Activated CD4-positive, alpha-beta memory T cell treated with anti-CD3 and anti-CD28 coated beads, Interleukin-2, amount 10 ng/mL, durations not matched to agents 7 days and 5 days (primary cell): ENCODE measurements around the gene WASF2. TPM values are rescaled to one million over a fixed set of nuclear protein-coding genes. Genes with fewer than 3 reads are reported as not detected.
"Not testable (repeated sequence)": the region's sequence is repeated elsewhere in the genome, so short reads cannot be mapped to it uniquely, and the experiment has no call there.

ENCODE experiments used
- CTCF ChIA-PET: fragments of 350-600 bp; sonication (Branson Sonifier 250); formaldehyde crosslinking; loops from one replicate; lab custom pipeline; 2021; ENCODE audit warnings: antibody characterized with exemption, inconsistent platforms; lab: Charles Lee
- POLR2A ChIA-PET: fragments of 350-600 bp; sonication (Branson Sonifier 250); formaldehyde crosslinking; loops from one replicate; lab custom pipeline; 2021; ENCODE audit warnings: antibody characterized with exemption; lab: Charles Lee
- DNase-seq: peaks from one replicate; pipeline ENCODE4 v3.0.0-alpha.2; 2020
- H3K27ac Mint-ChIP-seq: one replicate; pipeline ENCODE4 v1.8.0; 2021; ENCODE audit warnings: mild to moderate bottlenecking, mixed read lengths
- H3K27me3 Mint-ChIP-seq: one replicate; pipeline ENCODE4 v1.8.0; 2021; ENCODE audit warnings: mixed read lengths
- H3K36me3 Mint-ChIP-seq: one replicate; pipeline ENCODE4 v1.8.0; 2021; ENCODE audit warnings: low read depth, mixed read lengths
- H3K4me1 Mint-ChIP-seq: one replicate; pipeline ENCODE4 v1.8.0; 2021; ENCODE audit warnings: mixed read lengths
- H3K4me3 Mint-ChIP-seq: one replicate; pipeline ENCODE4 v1.8.0; 2021; ENCODE audit warnings: mild to moderate bottlenecking, mixed read lengths
- H3K9me3 Mint-ChIP-seq: one replicate; pipeline ENCODE4 v1.8.0; 2021; ENCODE audit warnings: mixed read lengths
- total RNA-seq, 2 experiments: library from RNA; stranded (reverse); gene quantifications; one replicate each; pipeline ENCODE4 v1.2.3, GENCODE V29; 2021

The WASF2 gene
- total RNA-seq, 2 experiments from 2014 or later, result 150 TPM

DNA sequence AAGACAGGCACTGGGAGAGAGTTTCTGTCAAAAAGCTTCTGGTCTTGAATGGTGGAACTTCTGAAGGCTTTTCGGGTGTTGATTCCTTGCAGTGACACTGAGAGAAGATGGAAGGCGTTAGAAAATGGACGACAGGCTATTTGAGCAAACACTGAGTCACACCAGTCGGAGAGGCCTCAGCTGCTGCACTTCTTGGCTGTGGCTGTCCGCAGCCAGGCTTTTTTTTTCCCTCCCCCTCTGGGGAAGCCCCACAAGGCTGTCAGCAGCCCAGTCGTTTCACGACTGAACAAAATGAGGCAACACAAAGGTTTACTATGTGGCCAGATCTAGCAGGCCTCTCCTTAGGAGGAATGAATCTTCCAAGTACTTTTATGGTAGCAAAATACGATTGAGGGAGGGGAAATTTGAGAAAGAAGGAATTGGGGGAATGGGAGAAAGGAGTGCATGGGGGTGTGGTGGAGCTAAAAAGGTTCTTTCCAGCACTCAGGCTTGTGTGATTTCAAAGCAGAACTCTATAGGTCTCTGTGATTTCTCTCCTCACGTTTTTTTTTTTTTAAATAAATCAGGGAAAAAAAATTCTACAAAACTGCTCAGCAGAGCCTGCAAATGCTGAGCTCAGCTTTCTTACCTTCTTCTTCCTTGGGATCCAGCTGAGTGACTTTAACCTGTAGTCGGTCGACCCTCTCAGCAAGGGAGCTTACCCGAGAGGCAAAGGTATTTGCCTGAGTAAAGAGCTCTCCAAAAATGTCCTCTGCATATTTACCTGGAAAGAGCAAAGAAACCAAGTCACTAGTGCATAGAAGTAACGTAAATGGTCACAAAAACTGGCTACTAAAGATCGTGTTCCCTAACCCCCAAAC lies 71.4 kb downstream of the WASF2 start:
- POLR2A ChIA-PET, result interaction anchor here (0.7 to 1.5 kb wide), 6 partner anchors 13 to 244 kb away, joined by 3 to 5 read pairs (median 3); partner anchors contain the start of gene WASF2
- peak; percentile 74 for DNase-seq
- CTCF ChIA-PET, result interaction anchor here (1.0 to 12.7 kb wide), 7 partner anchors 10 to 244 kb away, joined by 3 to 89 read pairs (median 7); partner anchors contain the start of gene AHDC1
- Mint-ChIP-seq H3K4me1 (peaks cover 55% of the 10 kb centered on the region), H3K27me3 (no peaks in the 10 kb centered on the region), H3K27ac (peak overlapping the region; percentile 81), H3K4me3 (no peak overlapping the region), H3K36me3 (peaks cover 55% of the 10 kb centered on the region), H3K9me3 (no peaks in the 10 kb centered on the region)

GRCh38 chr1:27417713-27418112 lies 72.3 kb downstream of the WASF2 start:
- Mint-ChIP-seq H3K27ac (peak overlapping the region; percentile 81), H3K27me3 (no peaks in the 10 kb centered on the region), H3K4me3 (no peak overlapping the region), H3K4me1 (peaks cover 52% of the 10 kb centered on the region), H3K9me3 (no peaks in the 10 kb centered on the region), H3K36me3 (peaks cover 63% of the 10 kb centered on the region)
- CTCF ChIA-PET, result interaction anchor here (1.0 to 12.7 kb wide), 10 partner anchors 11 to 245 kb away, joined by 3 to 89 read pairs (median 12); partner anchors contain the start of genes AHDC1 and WASF2
- no peak for DNase-seq
- POLR2A ChIA-PET, result interaction anchor here (0.7 to 1.5 kb wide), 6 partner anchors 10 to 245 kb away, joined by 3 to 5 read pairs (median 3); partner anchors contain the start of gene WASF2

DNA sequence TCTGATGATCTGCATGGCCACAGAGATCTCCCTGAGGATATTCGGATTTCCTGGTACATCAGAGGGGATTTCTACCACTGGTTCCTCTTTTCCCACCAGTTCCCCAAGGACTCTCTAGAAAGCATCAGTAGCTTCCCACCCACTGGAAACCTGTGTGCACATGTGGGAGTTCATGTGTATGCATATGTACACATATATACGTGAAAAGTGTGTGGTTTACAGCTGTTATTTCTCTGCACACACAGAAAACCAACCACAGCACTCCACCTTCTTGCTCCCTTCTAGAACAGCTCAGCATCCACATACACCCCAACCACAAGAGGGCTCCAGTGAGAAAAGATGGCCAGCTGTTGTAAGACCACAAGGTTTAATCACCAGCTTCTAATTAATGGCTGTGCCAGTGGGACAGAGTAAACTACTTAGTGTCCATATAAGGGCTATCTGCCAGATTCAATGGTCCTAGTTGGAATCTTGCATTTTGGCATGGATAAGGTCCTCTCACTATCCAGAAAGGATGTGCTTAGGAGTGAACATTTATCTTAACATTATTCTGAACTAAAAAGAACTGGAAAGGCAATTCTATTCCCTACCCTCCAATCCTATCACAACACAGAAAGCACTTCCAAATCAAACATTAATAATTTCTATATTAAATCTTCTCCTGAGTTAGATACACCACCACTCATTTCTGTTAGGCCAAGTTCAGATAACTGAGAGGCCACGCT lies 73.4 kb downstream of the WASF2 start:
- Mint-ChIP-seq H3K27me3 (no peaks in the 10 kb centered on the region), H3K4me3 (no peak overlapping the region), H3K4me1 (peaks cover 43% of the 10 kb centered on the region), H3K36me3 (peaks cover 71% of the 10 kb centered on the region), H3K9me3 (no peaks in the 10 kb centered on the region), H3K27ac (peak overlapping the region; percentile 25)
- CTCF ChIA-PET, result interaction anchor here (0.6 to 12.7 kb wide), 30 partner anchors 8 to 498 kb away, joined by 3 to 89 read pairs (median 6); partner anchors contain the start of genes AHDC1, MAP3K6 and WASF2
- POLR2A ChIA-PET, result interaction anchor here (0.9 to 2.8 kb wide), 6 partner anchors 14 to 246 kb away, joined by 3 to 19 read pairs (median 5); partner anchors contain the start of genes AHDC1 and WASF2
- peak; percentile 63 for DNase-seq

- ChIA-PET POLR2A (interaction anchor here (1.4 to 2.8 kb wide), 2 partner anchors 35 to 75 kb away, joined by 3 to 19 read pairs; partner anchors contain the start of gene WASF2), CTCF (interaction anchor here (0.6 to 12.7 kb wide), 7 partner anchors 13 to 348 kb away, joined by 3 to 89 read pairs (median 4); partner anchors contain the start of gene AHDC1)
- Mint-ChIP-seq H3K4me1 (peaks cover 33% of the 10 kb centered on the region), H3K9me3 (no peaks in the 10 kb centered on the region), H3K27ac (no peak overlapping the region), H3K36me3 (peaks cover 92% of the 10 kb centered on the region), H3K27me3 (no peaks in the 10 kb centered on the region), H3K4me3 (no peak overlapping the region)
- no peak for DNase-seq
Measured at GRCh38 chr1:27414091-27414490, 75.9 kb downstream of the WASF2 start.

DNA sequence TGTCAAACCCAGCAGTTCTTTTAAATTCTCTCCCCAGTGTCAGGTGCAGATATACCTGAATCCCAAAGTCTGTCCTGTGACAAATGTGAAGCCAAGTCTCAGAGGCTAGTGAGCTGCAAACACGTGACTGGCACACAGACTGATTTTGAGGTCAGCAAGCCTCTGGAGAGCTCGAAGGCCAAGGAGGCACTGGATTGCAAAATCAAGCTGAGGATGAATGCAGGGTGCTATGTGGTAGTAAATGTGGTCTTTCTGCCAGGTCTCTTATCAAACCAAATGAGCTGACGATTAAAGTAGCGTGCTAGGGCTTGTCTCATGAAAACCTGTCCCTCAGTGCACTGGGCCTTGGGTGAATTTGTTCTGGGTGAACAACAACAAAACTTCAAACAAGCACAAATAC lies 77.0 kb downstream of the WASF2 start:
- H3K27me3 Mint-ChIP-seq, result no peaks in the 10 kb centered on the region
- no peak for DNase-seq
- peaks cover 22% of the 10 kb centered on the region for H3K4me1 Mint-ChIP-seq
- no peaks in the 10 kb centered on the region for H3K9me3 Mint-ChIP-seq
- no peak overlapping the region for H3K27ac Mint-ChIP-seq
- H3K4me3 Mint-ChIP-seq, result no peak overlapping the region
- ChIA-PET CTCF (interaction anchor here (1.2 to 12.7 kb wide), 2 partner anchors 11 to 193 kb away, joined by 3 to 89 read pairs; partner anchors contain the start of gene AHDC1), POLR2A (no interaction called here)
- peaks cover 90% of the 10 kb centered on the region for H3K36me3 Mint-ChIP-seq

GRCh38 chr1:27412502-27412901 lies 77.5 kb downstream of the WASF2 start:
- ChIA-PET CTCF (interaction anchor here (12.7 kb wide), 1 partner anchor 193 kb away, joined by 89 read pairs; the partner anchor contains the start of gene AHDC1), POLR2A (no interaction called here)
- no peaks in the 10 kb centered on the region for H3K9me3 Mint-ChIP-seq
- no peak overlapping the region for H3K4me3 Mint-ChIP-seq
- peaks cover 90% of the 10 kb centered on the region for H3K36me3 Mint-ChIP-seq
- peaks cover 18% of the 10 kb centered on the region for H3K4me1 Mint-ChIP-seq
- no peaks in the 10 kb centered on the region for H3K27me3 Mint-ChIP-seq
- H3K27ac Mint-ChIP-seq, result no peak overlapping the region
- no peak for DNase-seq

GRCh38 chr1:27410709-27411108 lies 79.3 kb downstream of the WASF2 start:
- Mint-ChIP-seq H3K27me3 (no peaks in the 10 kb centered on the region), H3K4me3 (no peak overlapping the region), H3K9me3 (no peaks in the 10 kb centered on the region), H3K27ac (no peak overlapping the region), H3K4me1 (peaks cover 1% of the 10 kb centered on the region), H3K36me3 (peaks cover 80% of the 10 kb centered on the region)
- CTCF ChIA-PET, result interaction anchor here (12.7 kb wide), 1 partner anchor 195 kb away, joined by 89 read pairs; the partner anchor contains the start of gene AHDC1
- POLR2A ChIA-PET, result interaction anchor here (0.7 to 1.2 kb wide), 3 partner anchors 16 to 146 kb away, joined by 3 to 4 read pairs (median 3); no protein-coding TSS in a partner anchor
- no peak for DNase-seq

DNA sequence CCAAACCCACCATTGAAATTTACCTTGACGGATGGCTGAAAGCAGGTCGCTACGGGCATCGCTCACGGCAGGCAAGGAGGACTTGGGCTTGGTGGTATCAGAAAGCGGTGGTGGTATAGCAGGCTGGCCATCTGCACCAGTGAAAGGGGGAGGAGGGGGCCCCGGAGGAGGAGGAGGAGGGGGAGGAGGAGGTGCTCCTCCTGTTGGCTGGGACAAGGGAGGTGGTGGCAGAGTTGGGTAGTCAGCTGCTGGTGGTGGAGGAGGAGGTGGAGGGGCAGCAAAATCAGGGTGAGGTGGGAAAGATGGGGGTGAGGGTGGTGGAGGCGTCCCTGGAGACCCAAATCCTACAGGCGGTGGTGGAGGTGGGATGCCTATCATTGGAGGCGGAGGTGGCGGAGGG lies 80.3 kb downstream of the WASF2 start:
- Mint-ChIP-seq H3K36me3 (peaks cover 69% of the 10 kb centered on the region), H3K27ac (no peak overlapping the region), H3K27me3 (no peaks in the 10 kb centered on the region), H3K4me1 (no peaks in the 10 kb centered on the region), H3K9me3 (no peaks in the 10 kb centered on the region), H3K4me3 (no peak overlapping the region)
- ChIA-PET POLR2A (interaction anchor here (1.2 kb wide), 1 partner anchor 15 kb away, joined by 3 read pairs; no protein-coding TSS in a partner anchor), CTCF (interaction anchor here (12.7 kb wide), 1 partner anchor 196 kb away, joined by 89 read pairs; the partner anchor contains the start of gene AHDC1)
- DNase-seq, result no peak

GRCh38 chr1:27408151-27408550 lies 81.8 kb downstream of the WASF2 start:
- H3K27me3 Mint-ChIP-seq, result no peaks in the 10 kb centered on the region
- DNase-seq, result no peak
- ChIA-PET POLR2A (interaction anchor here (0.6 kb wide), 1 partner anchor 18 kb away, joined by 3 read pairs; no protein-coding TSS in a partner anchor), CTCF (no interaction called here)
- peaks cover 3% of the 10 kb centered on the region for H3K4me1 Mint-ChIP-seq
- H3K9me3 Mint-ChIP-seq, result no peaks in the 10 kb centered on the region
- no peak overlapping the region for H3K27ac Mint-ChIP-seq
- H3K36me3 Mint-ChIP-seq, result peaks cover 54% of the 10 kb centered on the region
- H3K4me3 Mint-ChIP-seq, result no peak overlapping the region

- H3K27me3 Mint-ChIP-seq, H3K4me3 Mint-ChIP-seq, H3K9me3 Mint-ChIP-seq, H3K4me1 Mint-ChIP-seq, H3K27ac Mint-ChIP-seq, DNase-seq, POLR2A ChIA-PET: not testable (repeated sequence)
- CTCF ChIA-PET, result interaction anchor here (1.3 kb wide), 1 partner anchor 110 kb away, joined by 3 read pairs; no protein-coding TSS in a partner anchor
- peaks cover 43% of the 10 kb centered on the region for H3K36me3 Mint-ChIP-seq
Measured at GRCh38 chr1:27406791-27407190, 83.2 kb downstream of the WASF2 start.

DNA sequence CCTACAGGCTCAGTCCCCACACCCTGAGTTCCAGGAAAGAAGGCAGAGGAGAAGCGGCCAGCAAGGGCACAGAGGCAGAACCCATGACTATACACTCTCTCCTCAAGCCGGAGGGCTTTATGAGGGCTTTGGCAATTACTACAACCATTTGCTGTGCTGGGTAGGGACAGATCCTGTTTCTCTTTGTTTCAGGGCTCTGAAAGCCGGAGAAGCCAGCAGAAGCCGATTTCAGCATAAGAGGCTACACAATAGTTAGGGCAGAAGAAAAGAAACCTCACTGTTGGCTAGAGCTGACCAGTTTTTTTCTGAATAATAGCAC lies 83.6 kb downstream of the WASF2 start:
- POLR2A ChIA-PET, result no interaction called here
- peaks cover 3% of the 10 kb centered on the region for H3K4me1 Mint-ChIP-seq
- no peaks in the 10 kb centered on the region for H3K9me3 Mint-ChIP-seq
- DNase-seq, result no peak
- CTCF ChIA-PET, result interaction anchor here (1.3 kb wide), 1 partner anchor 110 kb away, joined by 3 read pairs; no protein-coding TSS in a partner anchor
- H3K4me3 Mint-ChIP-seq, result no peak overlapping the region
- no peaks in the 10 kb centered on the region for H3K27me3 Mint-ChIP-seq
- H3K36me3 Mint-ChIP-seq, result peaks cover 40% of the 10 kb centered on the region
- H3K27ac Mint-ChIP-seq, result no peak overlapping the region
